AG04449 (cell line): ENCODE data around the gene ZNF205.
"Not testable (repeated sequence)": the region's sequence is repeated elsewhere in the genome, so short reads cannot be mapped to it uniquely, and the experiment has no call there.

Experiments
- CTCF ChIA-PET: fragments of 350-600 bp; formaldehyde crosslinking; extraction: SDS; loops from one replicate; lab custom pipeline; 2021; ENCODE audit warnings: antibody characterized with exemption; lab: Yijun Ruan, JAX
- POLR2A ChIA-PET: fragments of 400-600, 350-600 bp; formaldehyde crosslinking; extraction: SDS; loops from one replicate; lab custom pipeline; 2020; ENCODE audit warnings: antibody characterized with exemption, inconsistent platforms; lab: Yijun Ruan, JAX
- DNase-seq: peaks from one replicate; pipeline ENCODE4 v3.0.0-alpha.2; 2010; ENCODE audit warnings: low read depth, low spot score
- H3K4me3 ChIP-seq: 2 replicates; pipeline ENCODE4 v1.5.1; 2011; ENCODE audit warnings: low read depth, mild to moderate bottlenecking, control low read depth, low read length
- TF ChIP-seq, protein P1 (sequence below): IDR thresholded peaks from one replicate; pipeline ENCODE4 v1.5.1; 2011; ENCODE audit warnings: mild to moderate bottlenecking, moderate library complexity, low read length, control low read depth, inconsistent platforms; ENCODE audit not compliant: insufficient read depth; ENCODE audit errors: missing control alignments

Gene ZNF205

DNA sequence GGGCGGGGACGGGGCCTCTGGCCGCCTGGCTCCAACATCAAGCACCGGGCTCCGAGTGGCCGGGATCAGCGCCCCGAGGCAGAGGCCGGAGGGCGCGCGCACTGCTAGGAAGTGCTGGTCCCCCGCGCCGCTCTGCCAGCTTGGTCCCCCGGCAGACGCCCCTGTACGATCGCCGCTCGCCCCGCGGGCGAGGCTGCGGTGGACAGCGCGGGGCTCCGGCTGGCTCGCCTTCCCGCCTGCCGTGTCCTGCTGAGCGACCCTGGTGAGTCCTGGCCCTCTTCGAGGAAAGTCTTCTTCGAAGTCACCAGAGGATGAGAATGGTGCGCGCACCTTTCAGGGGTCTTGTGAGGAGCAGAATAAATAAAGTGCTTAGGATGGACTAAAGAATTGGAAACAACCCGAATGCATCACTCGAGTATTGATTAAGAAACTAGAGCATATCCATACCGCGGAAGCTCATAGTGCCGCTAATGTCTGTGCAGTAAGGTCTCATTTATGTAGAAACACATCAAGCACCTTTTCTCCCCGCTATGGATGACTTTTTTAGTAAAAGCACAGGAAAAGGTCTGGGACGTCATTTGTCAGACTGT, 22.8 kb downstream of the ZNF205 start:
- TF ChIP-seq, protein P1, sequence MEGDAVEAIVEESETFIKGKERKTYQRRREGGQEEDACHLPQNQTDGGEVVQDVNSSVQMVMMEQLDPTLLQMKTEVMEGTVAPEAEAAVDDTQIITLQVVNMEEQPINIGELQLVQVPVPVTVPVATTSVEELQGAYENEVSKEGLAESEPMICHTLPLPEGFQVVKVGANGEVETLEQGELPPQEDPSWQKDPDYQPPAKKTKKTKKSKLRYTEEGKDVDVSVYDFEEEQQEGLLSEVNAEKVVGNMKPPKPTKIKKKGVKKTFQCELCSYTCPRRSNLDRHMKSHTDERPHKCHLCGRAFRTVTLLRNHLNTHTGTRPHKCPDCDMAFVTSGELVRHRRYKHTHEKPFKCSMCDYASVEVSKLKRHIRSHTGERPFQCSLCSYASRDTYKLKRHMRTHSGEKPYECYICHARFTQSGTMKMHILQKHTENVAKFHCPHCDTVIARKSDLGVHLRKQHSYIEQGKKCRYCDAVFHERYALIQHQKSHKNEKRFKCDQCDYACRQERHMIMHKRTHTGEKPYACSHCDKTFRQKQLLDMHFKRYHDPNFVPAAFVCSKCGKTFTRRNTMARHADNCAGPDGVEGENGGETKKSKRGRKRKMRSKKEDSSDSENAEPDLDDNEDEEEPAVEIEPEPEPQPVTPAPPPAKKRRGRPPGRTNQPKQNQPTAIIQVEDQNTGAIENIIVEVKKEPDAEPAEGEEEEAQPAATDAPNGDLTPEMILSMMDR = no peak
- DNase-seq = no peak
- ChIA-PET CTCF (interaction anchor here (0.9 to 14.9 kb wide), 10 partner anchors 10 to 107 kb away, joined by 3 to 206 read pairs (median 4); no protein-coding TSS in a partner anchor), POLR2A (interaction anchor here (0.8 to 2.1 kb wide), 11 partner anchors 8 to 115 kb away, joined by 3 to 10 read pairs (median 4); partner anchors contain the start of genes HCFC1R1 and THOC6)
- peak overlapping the region; percentile 86 for H3K4me3 ChIP-seq

DNA sequence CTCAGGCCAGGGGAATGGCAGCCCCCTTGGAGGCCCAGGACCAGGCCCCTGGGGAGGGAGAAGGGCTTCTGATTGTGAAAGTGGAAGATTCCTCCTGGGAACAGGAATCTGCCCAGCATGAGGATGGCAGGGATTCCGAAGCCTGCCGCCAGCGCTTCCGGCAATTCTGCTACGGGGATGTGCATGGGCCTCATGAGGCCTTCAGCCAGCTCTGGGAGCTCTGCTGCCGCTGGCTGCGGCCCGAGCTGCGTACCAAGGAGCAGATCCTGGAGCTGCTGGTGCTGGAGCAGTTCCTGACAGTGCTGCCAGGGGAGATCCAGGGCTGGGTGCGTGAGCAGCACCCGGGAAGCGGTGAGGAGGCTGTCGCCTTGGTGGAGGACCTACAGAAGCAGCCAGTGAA, 24.9 kb downstream of the ZNF205 start:
- ChIA-PET POLR2A (no interaction called here), CTCF (interaction anchor here (1.4 to 14.9 kb wide), 3 partner anchors 9 to 106 kb away, joined by 6 to 206 read pairs (median 24); no protein-coding TSS in a partner anchor)
- no peak for DNase-seq
- TF ChIP-seq, protein P1 = no peak
- H3K4me3 ChIP-seq = no peak overlapping the region

DNA sequence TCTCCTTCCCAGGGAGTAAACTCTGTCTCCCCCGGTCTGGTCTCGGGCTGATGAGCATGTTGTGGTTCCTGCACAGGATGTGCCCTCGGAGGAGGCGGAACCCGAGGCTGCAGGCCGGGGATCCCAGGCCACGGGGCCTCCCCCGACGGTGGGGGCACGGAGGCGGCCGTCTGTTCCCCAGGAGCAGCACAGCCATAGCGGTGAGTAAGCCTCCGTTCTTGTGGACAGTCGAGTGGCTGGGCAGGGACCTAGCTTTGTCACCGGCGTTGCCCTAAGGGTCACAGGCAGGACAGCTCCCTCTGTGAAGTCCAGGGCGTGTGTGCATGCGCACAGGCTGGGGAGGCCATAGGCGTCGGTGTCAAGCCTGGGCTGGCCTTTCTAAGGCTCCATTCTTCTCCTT, 26.0 kb downstream of the ZNF205 start:
- DNase-seq = no peak
- CTCF ChIA-PET = interaction anchor here (1.3 to 14.9 kb wide), 3 partner anchors 9 to 106 kb away, joined by 5 to 206 read pairs (median 24); no protein-coding TSS in a partner anchor
- H3K4me3 ChIP-seq = no peak overlapping the region
- TF ChIP-seq, protein P1 = no peak
- POLR2A ChIA-PET = no interaction called here

DNA sequence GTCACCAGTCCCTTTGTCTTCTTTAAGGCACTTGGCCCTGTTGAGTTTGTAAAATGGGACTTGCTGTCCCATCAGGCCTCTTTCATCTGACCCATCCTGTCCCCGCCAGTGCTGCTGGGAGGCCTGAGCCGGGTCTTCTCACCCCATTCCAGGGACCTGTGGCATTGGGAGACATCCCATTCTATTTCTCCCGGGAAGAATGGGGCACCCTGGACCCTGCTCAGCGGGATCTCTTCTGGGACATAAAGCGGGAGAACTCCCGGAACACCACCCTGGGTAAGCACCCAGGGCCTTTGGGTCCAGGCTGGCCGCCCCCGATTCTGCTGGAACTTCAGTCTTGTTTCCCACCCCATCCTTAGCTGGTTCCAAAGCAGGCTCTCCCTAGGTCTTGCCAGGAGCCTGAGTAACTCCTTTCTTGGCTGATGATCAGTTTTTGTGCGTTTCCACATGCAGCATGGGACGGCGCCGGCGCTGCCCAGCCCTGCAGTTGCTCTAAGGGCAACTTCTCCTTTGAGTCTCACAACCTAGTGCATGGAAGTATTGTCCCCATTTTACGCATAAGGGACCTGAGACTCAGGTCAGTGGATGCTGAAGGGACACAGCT, 26.5 kb downstream of the ZNF205 start:
- no peak overlapping the region for H3K4me3 ChIP-seq
- ChIA-PET CTCF (interaction anchor here (1.3 to 14.9 kb wide), 3 partner anchors 9 to 107 kb away, joined by 5 to 206 read pairs (median 24); no protein-coding TSS in a partner anchor), POLR2A (interaction anchor here (1.2 kb wide), 1 partner anchor 9 kb away, joined by 3 read pairs; no protein-coding TSS in a partner anchor)
- TF ChIP-seq, protein P1 = no peak
- DNase-seq = no peak

DNA sequence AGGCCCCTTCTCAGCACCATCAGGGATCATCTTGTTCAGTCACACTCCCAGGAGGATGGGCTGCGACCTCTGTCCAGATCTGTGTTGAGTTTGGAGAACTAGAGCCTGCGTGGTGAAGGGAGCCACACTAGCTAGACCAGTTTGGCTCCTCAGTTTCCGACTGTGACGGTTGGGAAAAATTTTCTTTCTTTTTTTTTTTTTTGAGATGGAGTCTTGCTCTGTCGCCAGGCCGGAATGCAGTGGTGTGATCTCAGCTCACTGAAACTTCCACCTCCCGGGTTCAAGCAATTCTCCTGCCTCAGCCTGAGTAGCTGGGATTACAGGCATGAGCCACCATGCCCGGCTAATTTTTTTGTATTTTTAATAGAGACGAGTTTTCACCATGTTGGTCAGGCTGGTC, 27.2 kb downstream of the ZNF205 start:
- ChIA-PET CTCF (interaction anchor here (1.1 to 14.9 kb wide), 5 partner anchors 8 to 107 kb away, joined by 4 to 206 read pairs (median 13); no protein-coding TSS in a partner anchor), POLR2A (interaction anchor here (1.2 kb wide), 1 partner anchor 8 kb away, joined by 3 read pairs; no protein-coding TSS in a partner anchor)
- H3K4me3 ChIP-seq, DNase-seq: not testable (repeated sequence)

DNA sequence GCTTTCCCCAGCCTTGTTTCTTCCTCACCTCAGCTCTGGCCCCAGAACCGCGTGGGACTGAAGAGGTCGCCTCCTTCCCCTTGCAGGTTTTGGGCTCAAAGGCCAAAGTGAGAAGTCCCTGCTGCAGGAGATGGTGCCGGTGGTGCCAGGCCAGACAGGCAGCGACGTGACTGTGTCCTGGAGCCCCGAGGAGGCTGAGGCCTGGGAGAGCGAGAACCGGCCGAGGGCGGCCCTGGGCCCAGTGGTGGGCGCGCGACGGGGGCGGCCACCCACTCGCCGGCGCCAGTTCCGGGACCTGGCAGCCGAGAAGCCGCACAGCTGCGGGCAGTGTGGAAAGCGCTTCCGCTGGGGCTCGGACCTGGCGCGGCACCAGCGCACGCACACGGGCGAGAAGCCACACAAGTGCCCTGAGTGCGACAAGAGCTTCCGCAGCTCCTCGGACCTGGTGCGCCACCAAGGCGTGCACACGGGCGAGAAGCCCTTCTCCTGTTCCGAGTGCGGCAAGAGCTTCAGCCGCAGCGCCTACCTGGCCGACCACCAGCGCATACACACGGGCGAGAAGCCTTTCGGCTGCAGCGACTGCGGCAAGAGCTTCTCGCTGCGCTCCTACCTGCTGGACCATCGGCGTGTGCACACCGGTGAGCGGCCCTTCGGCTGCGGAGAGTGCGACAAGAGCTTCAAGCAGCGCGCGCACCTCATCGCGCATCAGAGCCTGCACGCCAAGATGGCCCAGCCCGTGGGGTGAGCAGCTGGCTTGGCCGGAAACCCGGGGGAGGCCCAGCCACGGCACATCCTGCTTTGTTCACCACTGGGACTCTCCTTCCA, 28.4 kb downstream of the ZNF205 start:
- CTCF ChIA-PET = interaction anchor here (0.7 to 14.9 kb wide), 3 partner anchors 7 to 376 kb away, joined by 3 to 206 read pairs (median 13); no protein-coding TSS in a partner anchor
- no peak overlapping the region for H3K4me3 ChIP-seq
- POLR2A ChIA-PET = no interaction called here
- TF ChIP-seq, protein P1 = no peak
- DNase-seq = no peak
